AG09309 (cell line): ENCODE measurements around the gene ZBTB32.

Experiments
- DNase-seq: peaks from one replicate; pipeline ENCODE4 v3.0.0-alpha.2; 2010; ENCODE audit warnings: low read depth
- H3K4me3 ChIP-seq: 2 replicates; pipeline ENCODE4 v1.5.1; 2011; ENCODE audit warnings: mild to moderate bottlenecking, low read depth, low read length, moderate library complexity; ENCODE audit not compliant: control insufficient read depth
- CTCF ChIP-seq: IDR thresholded peaks from 2 replicates; pipeline ENCODE4 v1.5.1; 2011; ENCODE audit warnings: mild to moderate bottlenecking, low read depth, low read length, inconsistent platforms; ENCODE audit not compliant: insufficient read depth, control insufficient read depth; ENCODE audit errors: missing control alignments

Gene ZBTB32

DNA sequence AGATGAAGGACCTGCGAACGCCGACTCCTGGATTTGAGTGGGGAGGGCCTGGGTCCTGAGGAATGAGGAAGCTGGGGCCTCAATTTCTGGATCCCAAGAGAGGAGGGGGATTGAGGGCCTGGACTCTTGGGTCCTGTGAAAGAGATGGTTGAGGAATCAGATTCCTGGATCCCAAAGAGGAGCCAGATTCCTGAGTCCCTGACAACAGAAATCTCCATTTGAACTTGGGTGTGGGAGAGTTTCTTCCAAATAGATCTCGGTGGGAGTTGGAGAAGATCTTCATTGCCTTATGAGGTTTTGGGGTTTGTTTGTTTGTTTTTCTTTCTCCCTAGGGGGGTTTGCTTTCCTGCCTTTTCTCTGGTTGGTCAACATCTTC, 41.7 kb downstream of the ZBTB32 start:
- peak overlapping the region; percentile 85 for H3K4me3 ChIP-seq
- TF ChIP-seq CTCF: no peak
- no peak for DNase-seq

GRCh38 chr19:35746531-35746930, 42.2 kb downstream of the ZBTB32 start:
- no peak for DNase-seq
- peak overlapping the region; percentile 85 for H3K4me3 ChIP-seq
- no peak for TF ChIP-seq CTCF

DNA sequence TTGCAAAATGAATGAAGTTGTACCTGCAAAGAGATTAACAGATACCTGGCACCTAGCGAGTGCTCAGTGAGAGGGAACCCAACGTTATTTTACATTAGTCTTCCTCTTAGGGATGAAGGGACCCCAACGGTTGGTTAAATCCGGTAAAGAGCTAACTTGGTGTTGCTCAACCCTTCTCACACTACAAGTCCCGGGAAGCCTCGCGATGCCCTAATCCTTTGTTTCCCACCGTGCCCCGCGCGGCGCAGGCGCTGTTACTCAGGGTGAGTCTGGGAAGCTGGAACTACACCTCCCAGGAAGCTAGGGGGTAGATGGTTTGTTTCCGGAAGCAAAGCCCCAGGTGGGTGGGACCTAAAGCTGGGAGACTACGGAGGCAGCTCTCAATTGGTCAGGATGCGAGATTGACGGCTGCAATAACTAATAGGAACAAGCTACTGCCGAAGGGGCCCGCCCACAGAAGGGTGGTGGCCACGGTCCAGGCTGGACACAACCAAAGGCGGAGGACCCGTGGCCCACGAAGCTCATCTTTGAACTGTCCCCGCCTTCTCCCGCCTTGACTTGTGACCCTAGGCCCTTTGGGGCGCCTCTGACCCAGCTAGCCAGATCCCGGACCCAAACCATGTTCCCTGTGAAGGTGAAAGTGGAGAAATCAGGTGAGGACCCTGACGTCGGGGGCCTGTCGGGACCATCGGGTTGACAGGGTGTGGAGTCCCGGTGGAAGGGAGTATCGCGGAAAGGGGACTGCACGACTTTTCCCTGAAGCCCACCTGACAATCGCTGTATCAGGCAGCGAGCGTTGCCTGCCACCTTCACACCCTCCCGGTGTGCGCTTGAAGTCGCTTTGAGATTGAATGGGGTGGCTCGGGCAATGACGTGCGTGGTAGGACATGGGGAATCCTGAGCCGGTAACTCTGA, 44.0 kb downstream of the ZBTB32 start, which contains the start of gene LIN37:
TSS of gene LIN37 (plus strand) at position 471 of the 915 bp plus-strand sequence. CDS start at position 620, 149 bp downstream.
- peak; percentile 98 for DNase-seq
- TF ChIP-seq CTCF: no peak
- H3K4me3 ChIP-seq: peak within 1 kb of the TSS; percentile 76

GRCh38 chr19:35750167-35750566, 45.8 kb downstream of the ZBTB32 start:
- no peak overlapping the region for H3K4me3 ChIP-seq
- no peak for TF ChIP-seq CTCF

GRCh38 chr19:35751839-35752745, 47.7 kb downstream of the ZBTB32 start:
- TF ChIP-seq CTCF: no peak
- H3K4me3 ChIP-seq: no peak overlapping the region
- no peak for DNase-seq

More at GRCh38 chr19:35750167-35750566, 45.8 kb downstream of the ZBTB32 start:
- no peak for DNase-seq

GRCh38 chr19:35752746-35753350, 48.5 kb downstream of the ZBTB32 start:
- TF ChIP-seq CTCF: no peak
- H3K4me3 ChIP-seq: no peak overlapping the region
- no peak for DNase-seq
